Upper lobe of right lung (tissue), 1 donor: ENCODE measurements around the gene F11R. TPM values are rescaled to one million over a fixed set of nuclear protein-coding genes. Genes with fewer than 3 reads are reported as not detected.
"Not testable (repeated sequence)": the region's sequence is repeated elsewhere in the genome, so short reads cannot be mapped to it uniquely, and the experiment has no call there.

Experiments used
- ATAC-seq: fragments of 200-7000 bp; cut with Tn5 transposase; one replicate; pipeline ENCODE4 v1.9.1; 2020; ENCODE audit warnings: mild to moderate bottlenecking, moderate library complexity
- DNase-seq: peaks from one replicate; pipeline ENCODE4 v3.0.0-alpha.2; 2020
- H3K27ac ChIP-seq: fragments of 200-600 bp; one replicate; pipeline ENCODE4 v1.8.0; 2022
- H3K27me3 ChIP-seq: fragments of 200-600 bp; one replicate; pipeline ENCODE4 v1.8.0; 2022; ENCODE audit warnings: mild to moderate bottlenecking
- H3K36me3 ChIP-seq: fragments of 200-600 bp; one replicate; pipeline ENCODE4 v1.8.0; 2022
- H3K4me1 ChIP-seq: fragments of 200-600 bp; one replicate; pipeline ENCODE4 v1.8.0; 2022
- H3K4me3 ChIP-seq: fragments of 200-600 bp; one replicate; pipeline ENCODE4 v1.8.0; 2022; ENCODE audit warnings: mild to moderate bottlenecking
- H3K9me3 ChIP-seq: fragments of 200-600 bp; one replicate; pipeline ENCODE4 v1.8.0; 2022
- intact Hi-C: fragments of 100-400 bp; cut with DNase I; formaldehyde crosslinking; loops from one replicate; pipeline ENCODE4 v1.11.0; 2022
- total RNA-seq: library from RNA; stranded (reverse); fragmentation: NEBNext Ultra II Directional; extraction: Animal tissue kit (Norgen Biotek cat#: 25700); gene quantifications from one replicate; pipeline ENCODE4 v1.2.1, GENCODE V29; 2021
- TF ChIP-seq, protein P1 (sequence below): fragments of 200-600 bp; IDR thresholded peaks from one replicate; pipeline ENCODE4 v1.8.0; 2022; ENCODE audit warnings: antibody characterized with exemption
- donor health status: DM: no; HTN: yes; CAD: no; lungs with severe emphysema.

Gene F11R
- total RNA-seq, 1 donor from 2014 or later: 167 TPM

GRCh38 chr1:160950657-160951056 lies 70.3 kb downstream of the F11R start:
- Histone ChIP-seq H3K9me3 (no peaks in the 10 kb centered on the region), H3K4me1 (no peaks in the 10 kb centered on the region), H3K27ac (no peak overlapping the region), H3K4me3 (peak overlapping the region; percentile 29), H3K27me3 (no peaks in the 10 kb centered on the region), H3K36me3 (no peaks in the 10 kb centered on the region)
- intact Hi-C loops: loop anchor here (10.0 kb wide), 1 partner anchor 116 kb away; no protein-coding TSS in a partner anchor
- ATAC-seq (peak; percentile 41), DNase-seq (no peak)
- TF ChIP-seq, protein P1, sequence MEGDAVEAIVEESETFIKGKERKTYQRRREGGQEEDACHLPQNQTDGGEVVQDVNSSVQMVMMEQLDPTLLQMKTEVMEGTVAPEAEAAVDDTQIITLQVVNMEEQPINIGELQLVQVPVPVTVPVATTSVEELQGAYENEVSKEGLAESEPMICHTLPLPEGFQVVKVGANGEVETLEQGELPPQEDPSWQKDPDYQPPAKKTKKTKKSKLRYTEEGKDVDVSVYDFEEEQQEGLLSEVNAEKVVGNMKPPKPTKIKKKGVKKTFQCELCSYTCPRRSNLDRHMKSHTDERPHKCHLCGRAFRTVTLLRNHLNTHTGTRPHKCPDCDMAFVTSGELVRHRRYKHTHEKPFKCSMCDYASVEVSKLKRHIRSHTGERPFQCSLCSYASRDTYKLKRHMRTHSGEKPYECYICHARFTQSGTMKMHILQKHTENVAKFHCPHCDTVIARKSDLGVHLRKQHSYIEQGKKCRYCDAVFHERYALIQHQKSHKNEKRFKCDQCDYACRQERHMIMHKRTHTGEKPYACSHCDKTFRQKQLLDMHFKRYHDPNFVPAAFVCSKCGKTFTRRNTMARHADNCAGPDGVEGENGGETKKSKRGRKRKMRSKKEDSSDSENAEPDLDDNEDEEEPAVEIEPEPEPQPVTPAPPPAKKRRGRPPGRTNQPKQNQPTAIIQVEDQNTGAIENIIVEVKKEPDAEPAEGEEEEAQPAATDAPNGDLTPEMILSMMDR: no peak

GRCh38 chr1:160949881-160950280 lies 71.1 kb downstream of the F11R start:
- intact Hi-C loops: loop anchor here (10.0 kb wide), 1 partner anchor 115 kb away; no protein-coding TSS in a partner anchor
- no peak overlapping the region for H3K27ac ChIP-seq

GRCh38 chr1:160949216-160949880 lies 71.6 kb downstream of the F11R start:
- peak overlapping the region; percentile 29 for H3K4me3 ChIP-seq
- H3K27ac ChIP-seq, intact Hi-C loops, ATAC-seq, H3K4me1 ChIP-seq, H3K27me3 ChIP-seq, H3K9me3 ChIP-seq, DNase-seq, H3K36me3 ChIP-seq: not testable (repeated sequence)

More at GRCh38 chr1:160949881-160950280, 71.1 kb downstream of the F11R start:
- Histone ChIP-seq H3K4me3 (peak overlapping the region; percentile 29), H3K36me3 (no peaks in the 10 kb centered on the region), H3K27me3 (no peaks in the 10 kb centered on the region), H3K4me1 (no peaks in the 10 kb centered on the region), H3K9me3 (no peaks in the 10 kb centered on the region)
- ATAC-seq (no peak), DNase-seq (no peak)
- TF ChIP-seq, protein P1: no peak

DNA sequence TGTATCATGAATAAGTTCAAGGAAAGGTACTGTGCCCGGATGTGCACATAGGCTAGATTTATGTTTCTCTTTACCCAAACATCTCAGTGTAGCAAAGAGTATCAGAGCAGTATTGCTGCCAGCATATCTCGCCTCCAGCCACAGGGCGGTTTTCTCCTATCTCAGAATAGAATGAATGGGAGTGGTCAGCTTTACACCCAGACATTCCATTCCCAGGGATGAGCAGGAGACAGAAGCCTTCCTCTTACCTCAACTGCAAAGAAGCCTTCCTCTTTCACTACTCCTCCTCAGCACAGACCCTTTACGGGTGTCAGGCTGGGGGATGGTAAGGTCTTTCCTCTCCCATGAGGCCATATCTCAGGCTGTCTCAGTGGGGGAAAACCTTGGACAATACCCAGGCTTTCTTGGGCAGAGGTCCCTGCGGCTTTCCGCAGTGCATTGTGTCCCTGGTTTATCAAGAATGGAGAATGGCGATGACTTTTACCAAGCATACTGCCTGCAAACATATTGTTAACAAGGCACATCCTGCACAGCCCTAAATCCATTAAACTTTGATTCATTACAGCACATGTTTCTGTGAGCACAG lies 73.7 kb downstream of the F11R start:
- H3K4me3 ChIP-seq, H3K4me1 ChIP-seq, H3K36me3 ChIP-seq, H3K9me3 ChIP-seq, intact Hi-C loops, DNase-seq, ATAC-seq, H3K27me3 ChIP-seq, H3K27ac ChIP-seq: not testable (repeated sequence)

- H3K27me3 ChIP-seq, H3K4me3 ChIP-seq, H3K9me3 ChIP-seq, DNase-seq, ATAC-seq, H3K36me3 ChIP-seq, intact Hi-C loops, H3K27ac ChIP-seq, H3K4me1 ChIP-seq: not testable (repeated sequence)
Measured at GRCh38 chr1:160945881-160946280, 75.1 kb downstream of the F11R start.

Other genes starting within 250 kb of the F11R start
- 3.3 TPM for gene LY9, start 225.0 kb downstream of the F11R start, total RNA-seq
- 3.0 TPM for gene CD244, start 158.3 kb downstream of the F11R start, total RNA-seq
- 295 TPM for gene ITLN1, start 136.0 kb downstream of the F11R start, total RNA-seq
- 44.1 TPM for gene ITLN2, start 66.3 kb downstream of the F11R start, total RNA-seq
- 50.6 TPM for gene TSTD1, start 17.8 kb upstream of the F11R start, total RNA-seq
- 67.6 TPM for gene USF1, start 24.8 kb upstream of the F11R start, total RNA-seq
- 38.0 TPM for gene ARHGAP30, start 48.7 kb upstream of the F11R start, total RNA-seq
- gene NECTIN4, start 68.4 kb upstream of the F11R start, total RNA-seq: 5.4 TPM
- 3.2 TPM for gene KLHDC9, start 77.2 kb upstream of the F11R start, total RNA-seq
- gene PFDN2, start 96.9 kb upstream of the F11R start, total RNA-seq: 56.2 TPM
- gene NIT1, start 97.0 kb upstream of the F11R start, total RNA-seq: 42.1 TPM
- 37.5 TPM for gene DEDD, start 111.5 kb upstream of the F11R start, total RNA-seq
- 84.4 TPM for gene UFC1, start 132.8 kb upstream of the F11R start, total RNA-seq
- gene USP21, start 138.3 kb upstream of the F11R start, total RNA-seq: 27.7 TPM
- 23.3 TPM for gene PPOX, start 145.3 kb upstream of the F11R start, total RNA-seq
- gene B4GALT3, start 156.4 kb upstream of the F11R start, total RNA-seq: 35.7 TPM
- 7.8 TPM for gene ADAMTS4, start 177.9 kb upstream of the F11R start, total RNA-seq
- gene NDUFS2, start 181.2 kb upstream of the F11R start, total RNA-seq: 66.9 TPM
- gene FCER1G, start 194.1 kb upstream of the F11R start, total RNA-seq: 158 TPM
- gene APOA2, start 202.5 kb upstream of the F11R start, total RNA-seq: not detected
- 11.6 TPM for gene TOMM40L, start 204.9 kb upstream of the F11R start, total RNA-seq
- not detected for gene NR1I3, start 217.1 kb upstream of the F11R start, total RNA-seq
- 8.2 TPM for gene PCP4L1, start 237.6 kb upstream of the F11R start, total RNA-seq